Uterus (tissue), 2 donors: ENCODE data around the gene KDM8.

Experiments used
- POLR2A ChIP-seq, 2 donors: fragments of 450-650 bp; IDR thresholded peaks; one replicate each; pipeline ENCODE4 v1.6.1; 2016; ENCODE audit warnings: antibody characterized with exemption in 2 of 2, mild to moderate bottlenecking in 1 of 2, moderate library complexity in 1 of 2
- TF ChIP-seq, protein P1 (sequence below), 4 experiments: fragments of 200-600 bp in 2 of 4; fragments of 450-650 bp in 2 of 4; sonication (generic) in 2 of 4; IDR thresholded peaks; one replicate each; pipeline ENCODE4 v1.5.1; 2016 to 2019; ENCODE audit warnings: antibody characterized with exemption in 4 of 4, mild to moderate bottlenecking in 2 of 4, moderate library complexity in 1 of 4

DNA sequence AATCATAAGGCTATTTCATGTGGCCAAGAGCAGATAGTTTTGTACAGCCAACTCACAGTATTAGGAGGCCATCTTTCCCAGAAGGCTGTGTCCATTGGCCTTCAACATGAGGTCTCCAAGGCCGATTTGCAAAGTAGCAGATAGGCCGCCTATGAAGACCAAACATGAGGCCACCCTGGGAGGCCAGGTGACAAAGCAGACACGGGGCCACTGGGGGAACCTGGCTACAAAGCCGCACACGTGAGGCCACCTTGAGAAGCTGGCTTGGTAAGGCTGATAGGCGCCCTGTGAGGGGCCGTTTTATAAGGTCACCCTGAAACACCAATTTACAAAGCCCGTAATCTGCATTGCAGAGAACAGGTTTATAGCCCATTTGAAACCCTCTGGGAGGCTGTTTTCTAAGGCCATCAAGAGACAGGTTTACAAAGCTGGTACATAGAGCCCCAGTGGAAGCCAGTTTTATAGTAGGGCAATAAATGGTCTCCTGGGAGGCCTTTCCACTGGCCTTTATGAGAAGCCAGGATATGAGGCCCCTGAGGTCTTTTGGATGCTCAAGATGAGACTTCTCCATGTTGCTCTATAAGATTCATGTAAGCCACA, 4.9 kb downstream of the KDM8 start:
- TF ChIP-seq, protein P1, sequence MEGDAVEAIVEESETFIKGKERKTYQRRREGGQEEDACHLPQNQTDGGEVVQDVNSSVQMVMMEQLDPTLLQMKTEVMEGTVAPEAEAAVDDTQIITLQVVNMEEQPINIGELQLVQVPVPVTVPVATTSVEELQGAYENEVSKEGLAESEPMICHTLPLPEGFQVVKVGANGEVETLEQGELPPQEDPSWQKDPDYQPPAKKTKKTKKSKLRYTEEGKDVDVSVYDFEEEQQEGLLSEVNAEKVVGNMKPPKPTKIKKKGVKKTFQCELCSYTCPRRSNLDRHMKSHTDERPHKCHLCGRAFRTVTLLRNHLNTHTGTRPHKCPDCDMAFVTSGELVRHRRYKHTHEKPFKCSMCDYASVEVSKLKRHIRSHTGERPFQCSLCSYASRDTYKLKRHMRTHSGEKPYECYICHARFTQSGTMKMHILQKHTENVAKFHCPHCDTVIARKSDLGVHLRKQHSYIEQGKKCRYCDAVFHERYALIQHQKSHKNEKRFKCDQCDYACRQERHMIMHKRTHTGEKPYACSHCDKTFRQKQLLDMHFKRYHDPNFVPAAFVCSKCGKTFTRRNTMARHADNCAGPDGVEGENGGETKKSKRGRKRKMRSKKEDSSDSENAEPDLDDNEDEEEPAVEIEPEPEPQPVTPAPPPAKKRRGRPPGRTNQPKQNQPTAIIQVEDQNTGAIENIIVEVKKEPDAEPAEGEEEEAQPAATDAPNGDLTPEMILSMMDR (IDR thresholded peaks at IDR 0.05) = no peak
- TF ChIP-seq POLR2A (IDR thresholded peaks at IDR 0.05) = no peak
